ENCODE results near the gene PPCDC. TPM values are rescaled to one million over a fixed set of nuclear protein-coding genes. Genes with fewer than 3 reads are reported as not detected.

Gene PPCDC, protein sequence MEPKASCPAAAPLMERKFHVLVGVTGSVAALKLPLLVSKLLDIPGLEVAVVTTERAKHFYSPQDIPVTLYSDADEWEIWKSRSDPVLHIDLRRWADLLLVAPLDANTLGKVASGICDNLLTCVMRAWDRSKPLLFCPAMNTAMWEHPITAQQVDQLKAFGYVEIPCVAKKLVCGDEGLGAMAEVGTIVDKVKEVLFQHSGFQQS
- 4.4 and 8.1 TPM in 2 replicates for total RNA-seq

DNA sequence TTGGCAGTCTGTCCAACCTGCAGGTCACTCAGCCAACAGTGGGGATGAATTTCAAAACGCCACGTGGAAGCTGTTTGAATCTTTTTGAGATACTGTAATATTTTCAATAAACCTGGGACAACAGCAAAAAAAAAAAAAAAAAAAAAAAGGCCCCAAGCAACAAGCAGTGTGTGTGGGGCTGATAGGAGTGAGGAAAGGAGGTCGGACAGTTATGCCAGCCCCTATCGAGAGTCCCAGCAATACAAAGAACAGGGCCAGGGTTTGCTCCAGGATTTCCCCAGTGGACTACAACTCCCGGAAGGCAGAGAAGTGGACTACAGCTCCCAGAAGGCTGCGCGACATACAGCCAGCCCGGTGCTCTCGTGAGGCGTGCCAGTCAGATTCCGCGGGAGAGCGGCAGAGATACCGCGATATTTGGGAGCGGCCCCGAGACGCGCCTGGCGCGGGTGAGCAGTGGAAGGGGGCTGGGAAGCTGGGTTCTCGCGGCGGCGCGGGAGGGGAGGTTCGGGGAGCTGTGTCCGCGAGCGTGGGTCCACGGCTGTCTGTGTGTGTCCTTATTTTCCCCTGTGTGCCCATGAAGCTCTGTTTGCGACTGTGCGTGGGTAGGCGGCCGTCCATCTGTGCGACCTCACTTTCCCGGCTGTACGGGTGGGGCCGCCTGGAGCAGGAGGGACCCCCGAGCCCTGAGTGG lies at the start of gene PPCDC:
PPCDC (plus strand) TSS at position 410 of the 691 bp plus-strand sequence. CDS start 4,729 bp downstream, outside the sequence.

DNA sequence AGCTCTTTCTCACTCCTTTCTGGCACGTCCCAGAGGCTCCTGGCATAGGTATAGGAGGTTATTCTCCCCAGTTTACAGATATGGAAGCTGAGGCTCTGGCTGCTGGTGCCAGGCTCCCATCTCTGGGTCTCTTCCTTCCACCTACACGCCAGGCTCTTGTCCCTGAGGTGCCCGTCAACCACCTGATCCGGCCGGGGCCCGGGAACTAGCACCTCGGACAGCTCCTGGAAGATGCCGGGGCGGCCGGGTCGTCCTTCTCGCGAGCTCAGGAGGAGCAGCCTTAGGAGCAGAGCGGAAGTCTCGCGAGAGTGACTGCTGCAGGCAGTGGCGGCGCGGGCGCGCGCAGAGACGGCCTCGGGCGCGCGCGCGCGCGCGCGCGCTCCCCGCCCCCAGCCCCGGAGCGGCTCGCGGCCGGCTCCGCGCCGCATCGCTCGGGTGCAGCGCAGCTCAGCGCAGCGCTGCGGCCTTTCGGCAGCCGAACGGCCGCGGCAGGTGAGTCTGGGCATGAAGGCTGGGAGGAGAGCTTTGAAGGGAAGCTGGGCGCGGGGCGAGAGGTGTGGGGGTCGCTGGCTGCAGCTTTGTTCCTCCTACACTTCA lies 28.1 kb upstream of the PPCDC start, which contains the start of gene SCAMP5:
SCAMP5 (plus strand) TSS at position 382 of the 597 bp plus-strand sequence. CDS start 16,277 bp downstream, outside the sequence.

Other genes with a start within 250 kb of the PPCDC start
- gene CSK, start 241.5 kb upstream of the PPCDC start, total RNA-seq, result 12.4 and 17.7 TPM in 2 replicates
- gene LMAN1L, start 210.8 kb upstream of the PPCDC start, total RNA-seq, result not detected in 2 replicates
- not detected in 2 replicates for gene CPLX3, start 197.0 kb upstream of the PPCDC start, total RNA-seq
- 9.7 and 11.9 TPM in 2 replicates for gene ULK3, start 180.4 kb upstream of the PPCDC start, total RNA-seq
- 13.5 and 16.6 TPM in 2 replicates for gene SCAMP2, start 150.2 kb upstream of the PPCDC start, total RNA-seq
- 41.5 and 59.6 TPM in 2 replicates for gene MPI, start 133.5 kb upstream of the PPCDC start, total RNA-seq
- gene FAM219B, start 116.7 kb upstream of the PPCDC start, total RNA-seq, result 37.1 and 37.2 TPM in 2 replicates
- gene COX5A, start 85.5 kb upstream of the PPCDC start, total RNA-seq, result 27.8 and 34.6 TPM in 2 replicates
- gene RPP25, start 66.8 kb upstream of the PPCDC start, total RNA-seq, result 7.3 and 8.5 TPM in 2 replicates
- 1.6 and 3.0 TPM in 2 replicates for gene SCAMP5, start 28.0 kb upstream of the PPCDC start, total RNA-seq
- 1.6 and 1.9 TPM in 2 replicates for gene C15orf39, start 178.3 kb downstream of the PPCDC start, total RNA-seq
- gene GOLGA6C, start 234.7 kb downstream of the PPCDC start, total RNA-seq, result not detected in 2 replicates